ENCODE results near the gene PDE4D. TPM values are rescaled to one million over a fixed set of nuclear protein-coding genes. Genes with fewer than 3 reads are reported as not detected.

The PDE4D gene
- total and polyA plus RNA-seq, 8 donors, result 1.5 to 7.1 (median 3.1) TPM

DNA sequence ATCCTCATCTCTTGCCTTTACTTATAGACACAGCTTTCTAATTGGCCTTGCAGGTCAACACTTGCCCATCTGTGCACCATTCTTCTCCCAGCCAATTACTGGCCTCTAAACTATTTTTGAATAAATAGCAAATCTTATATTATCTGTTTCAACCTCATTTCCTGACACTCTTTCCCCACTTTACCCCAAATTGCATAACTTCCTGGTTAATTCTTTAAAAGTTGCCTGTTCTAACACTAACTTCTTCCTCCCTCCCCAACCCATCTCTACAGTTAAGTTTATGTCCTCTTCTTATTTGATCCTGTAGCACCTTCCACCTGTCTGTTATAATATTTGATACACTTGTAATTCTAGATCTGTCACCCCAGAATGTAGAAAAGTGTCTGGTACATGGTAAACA, 372.1 kb downstream of the PDE4D start:
- FAIRE-seq (no peak), ATAC-seq (no peak), DNase-seq (no peak)
- Histone ChIP-seq H3K9me3 (no peaks in the 10 kb centered on the region), H3K36me3 (no peaks in the 10 kb centered on the region), H3K4me3 (no peak overlapping the region), H3K4me1 (no peaks in the 10 kb centered on the region), H3K27ac (no peak overlapping the region), H3K27me3 (no peaks in the 10 kb centered on the region)
- intact Hi-C loops (cut with DNase I), result no loop called here
- TF ChIP-seq, protein P1, sequence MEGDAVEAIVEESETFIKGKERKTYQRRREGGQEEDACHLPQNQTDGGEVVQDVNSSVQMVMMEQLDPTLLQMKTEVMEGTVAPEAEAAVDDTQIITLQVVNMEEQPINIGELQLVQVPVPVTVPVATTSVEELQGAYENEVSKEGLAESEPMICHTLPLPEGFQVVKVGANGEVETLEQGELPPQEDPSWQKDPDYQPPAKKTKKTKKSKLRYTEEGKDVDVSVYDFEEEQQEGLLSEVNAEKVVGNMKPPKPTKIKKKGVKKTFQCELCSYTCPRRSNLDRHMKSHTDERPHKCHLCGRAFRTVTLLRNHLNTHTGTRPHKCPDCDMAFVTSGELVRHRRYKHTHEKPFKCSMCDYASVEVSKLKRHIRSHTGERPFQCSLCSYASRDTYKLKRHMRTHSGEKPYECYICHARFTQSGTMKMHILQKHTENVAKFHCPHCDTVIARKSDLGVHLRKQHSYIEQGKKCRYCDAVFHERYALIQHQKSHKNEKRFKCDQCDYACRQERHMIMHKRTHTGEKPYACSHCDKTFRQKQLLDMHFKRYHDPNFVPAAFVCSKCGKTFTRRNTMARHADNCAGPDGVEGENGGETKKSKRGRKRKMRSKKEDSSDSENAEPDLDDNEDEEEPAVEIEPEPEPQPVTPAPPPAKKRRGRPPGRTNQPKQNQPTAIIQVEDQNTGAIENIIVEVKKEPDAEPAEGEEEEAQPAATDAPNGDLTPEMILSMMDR (IDR thresholded peaks at IDR 0.05), result no peak

DNA sequence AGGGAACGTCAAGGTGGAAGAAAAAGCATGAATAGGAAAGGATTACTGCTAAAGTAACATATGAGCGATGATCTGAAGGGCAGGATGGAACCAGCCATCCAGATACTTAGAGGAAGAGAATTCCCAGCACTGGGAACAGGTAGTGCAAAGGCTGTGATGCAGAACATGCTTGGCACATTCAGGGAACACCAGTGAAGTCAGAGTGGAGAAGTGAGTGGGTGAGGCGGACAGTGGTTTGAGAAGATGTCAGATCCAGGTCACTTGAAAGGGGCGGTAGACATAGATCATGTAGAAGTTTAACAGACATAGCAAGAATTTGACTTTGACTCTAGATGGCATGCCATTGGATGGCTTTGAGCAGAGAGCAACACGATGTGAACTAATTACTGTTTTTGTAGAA, 374.2 kb downstream of the PDE4D start:
- no peak for ATAC-seq
- 90 to 94% methylated on average over 5 of the region's 5 CpGs for WGBS, 2 donors
- intact Hi-C loops (cut with DNase I), result no loop called here
- H3K4me3 ChIP-seq, result no peak overlapping the region
- no peak overlapping the region for H3K27ac ChIP-seq
- no peaks in the 10 kb centered on the region for H3K36me3 ChIP-seq
- no peak for FAIRE-seq
- TF ChIP-seq, protein P1 (IDR thresholded peaks at IDR 0.05), result no peak
- no peaks in the 10 kb centered on the region for H3K4me1 ChIP-seq
- H3K27me3 ChIP-seq, result no peaks in the 10 kb centered on the region
- DNase-seq, result no peak
- no peaks in the 10 kb centered on the region for H3K9me3 ChIP-seq

DNA sequence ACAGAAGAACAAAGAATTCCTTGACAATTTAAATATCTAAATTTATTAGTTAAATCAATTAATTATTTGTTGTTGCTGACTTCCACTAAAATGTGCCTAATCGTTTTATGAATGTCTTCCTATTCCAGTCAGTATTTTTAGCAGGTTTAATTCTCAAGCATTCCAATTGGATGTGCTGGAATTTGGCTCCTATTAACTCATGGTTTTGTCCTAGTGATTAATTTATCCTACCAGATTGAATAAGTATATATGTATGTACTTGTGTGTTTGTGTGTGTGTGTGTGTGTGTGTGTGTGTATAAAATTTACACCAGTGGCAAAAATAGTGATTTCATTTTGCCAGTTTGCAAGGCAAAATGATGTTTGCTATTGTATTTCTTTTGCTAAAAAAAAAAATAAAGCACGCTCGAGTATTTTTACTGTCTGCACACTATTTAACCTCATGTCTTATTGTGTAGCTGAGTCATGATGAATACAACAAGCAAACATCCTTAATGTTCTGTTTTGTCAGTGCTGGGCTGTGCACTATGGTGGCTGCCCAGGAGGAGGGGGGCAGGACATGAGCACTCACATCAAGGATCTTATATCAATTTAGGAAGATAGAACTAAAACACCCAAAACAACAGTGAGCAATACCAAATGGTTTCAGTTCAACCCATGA, 375.5 kb downstream of the PDE4D start:
- FAIRE-seq (no peak), DNase-seq (no peak), ATAC-seq (no peak)
- Histone ChIP-seq H3K4me1 (no peaks in the 10 kb centered on the region), H3K27ac (no peak overlapping the region), H3K27me3 (no peaks in the 10 kb centered on the region), H3K36me3 (no peaks in the 10 kb centered on the region), H3K9me3 (no peaks in the 10 kb centered on the region), H3K4me3 (no peak overlapping the region)
- WGBS, 2 donors, result 58 to 64% methylated on average over 3 of the region's 3 CpGs
- TF ChIP-seq, protein P1 (IDR thresholded peaks at IDR 0.05), result no peak
- intact Hi-C loops (cut with DNase I), result no loop called here

DNA sequence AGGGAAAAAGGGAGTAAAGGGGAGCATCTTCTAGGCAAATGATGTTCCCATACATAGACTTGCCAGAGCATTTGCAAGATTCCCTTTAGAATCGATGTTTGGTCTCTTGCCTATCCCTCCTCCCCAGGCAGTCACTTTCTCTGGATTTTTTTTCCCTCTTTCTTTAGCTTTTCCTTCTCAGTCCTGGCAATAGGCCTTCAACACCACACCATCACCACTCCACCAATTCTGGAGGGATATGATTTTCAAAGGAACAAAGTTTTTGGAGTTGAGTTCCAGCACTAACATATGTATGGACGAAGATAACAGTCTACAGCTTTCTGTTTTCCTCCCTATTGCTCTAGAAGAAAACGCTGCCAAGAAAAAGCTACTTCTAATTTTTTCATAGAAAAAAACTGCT, 377.4 kb downstream of the PDE4D start:
- Histone ChIP-seq H3K36me3 (no peaks in the 10 kb centered on the region), H3K27ac (no peak overlapping the region), H3K4me3 (no peak overlapping the region), H3K27me3 (no peaks in the 10 kb centered on the region), H3K9me3 (no peaks in the 10 kb centered on the region), H3K4me1 (no peaks in the 10 kb centered on the region)
- no peak for ATAC-seq
- intact Hi-C loops (cut with DNase I), result no loop called here
- WGBS, 2 donors, result 83 to 87% methylated on average over 3 of the region's 3 CpGs
- DNase-seq, result no peak
- TF ChIP-seq, protein P1 (IDR thresholded peaks at IDR 0.05), result no peak
- FAIRE-seq, result no peak

DNA sequence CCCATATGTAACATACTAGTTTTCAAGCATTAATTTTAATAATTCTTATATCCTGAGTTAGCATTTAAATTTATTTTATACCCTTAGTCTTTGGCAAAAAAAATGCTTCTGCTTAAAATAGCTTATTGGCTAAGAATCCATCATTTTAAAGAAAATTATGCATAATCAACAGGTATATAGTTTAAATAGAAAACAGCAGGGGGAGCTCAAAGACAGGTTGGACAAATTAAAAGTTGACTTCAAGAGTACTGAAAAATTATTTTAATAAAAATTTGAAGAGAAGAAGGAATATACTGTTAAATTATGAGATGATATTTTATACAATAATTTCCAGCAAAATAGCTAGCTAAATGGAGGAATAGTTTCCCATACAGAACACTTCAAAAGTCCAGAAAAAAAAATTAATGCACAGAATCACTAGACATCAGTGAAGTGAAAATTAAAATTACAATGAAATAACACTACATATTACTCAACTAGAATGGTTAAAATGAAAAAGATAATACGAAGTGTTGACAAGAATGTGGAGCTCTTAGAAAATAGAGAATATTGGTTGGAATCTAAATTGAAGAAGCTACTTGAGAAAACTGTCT, 387.1 kb downstream of the PDE4D start:
- H3K27me3 ChIP-seq, result no peaks in the 10 kb centered on the region
- intact Hi-C loops (cut with DNase I), result loop anchor here in 1 of 3 donors (10.0 kb wide), 1 partner anchor 158 kb away; no protein-coding TSS in a partner anchor
- WGBS, 2 donors, result 18 to 22% methylated on average over 1 of the region's 1 CpG
- ATAC-seq (peak in 3 of 4 donors; percentile 40 to 68 (median 56)), DNase-seq (no peak), FAIRE-seq (peak; percentile 89)
- no peak overlapping the region for H3K27ac ChIP-seq
- no peaks in the 10 kb centered on the region for H3K4me1 ChIP-seq
- no peaks in the 10 kb centered on the region for H3K9me3 ChIP-seq
- no peak overlapping the region for H3K4me3 ChIP-seq
- H3K36me3 ChIP-seq, result no peaks in the 10 kb centered on the region
- TF ChIP-seq, protein P1 (IDR thresholded peaks at IDR 0.05), result peak; percentile 9 to 50 (median 38)

Data from pancreas (tissue), 10 donors.